ENCODE results near the gene MATR3.
"Not testable (repeated sequence)": the region's sequence is repeated elsewhere in the genome, so short reads cannot be mapped to it uniquely, and the experiment has no call there.

MATR3 gene

GRCh38 chr5:139355900-139356299, 62.4 kb downstream of the MATR3 start:
- not testable (repeated sequence) for DNase-seq

- DNase-seq: no peak
These were observed 64.5 kb downstream of the MATR3 start for GRCh38 chr5:139358064-139358463.

GRCh38 chr5:139360384-139360783, 66.8 kb downstream of the MATR3 start:
- no peak for DNase-seq

- DNase-seq: no peak
These were observed 68.4 kb downstream of the MATR3 start for GRCh38 chr5:139361835-139362429.

GRCh38 chr5:139363937-139364336, 70.4 kb downstream of the MATR3 start:
- no peak for DNase-seq

- DNase-seq: no peak
These were observed 70.9 kb downstream of the MATR3 start for GRCh38 chr5:139364466-139364865.

GRCh38 chr5:139368613-139369012, 75.1 kb downstream of the MATR3 start:
- no peak for DNase-seq

- no peak for DNase-seq
These were observed 75.6 kb downstream of the MATR3 start for GRCh38 chr5:139369181-139369580.

- DNase-seq: no peak
These were observed 78.2 kb downstream of the MATR3 start for GRCh38 chr5:139371482-139372435.

- DNase-seq: no peak
These were observed 81.4 kb downstream of the MATR3 start for GRCh38 chr5:139374909-139375308.

GRCh38 chr5:139376364-139376763, 82.8 kb downstream of the MATR3 start:
- no peak for DNase-seq

- DNase-seq: no peak
These were observed 83.7 kb downstream of the MATR3 start for GRCh38 chr5:139377226-139377625.

GRCh38 chr5:139378101-139378825, 84.7 kb downstream of the MATR3 start:
- no peak for DNase-seq

GRCh38 chr5:139378941-139379361, 85.4 kb downstream of the MATR3 start:
- DNase-seq: no peak

GRCh38 chr5:139379626-139380449, 86.3 kb downstream of the MATR3 start:
- no peak for DNase-seq
